HG02678 (cell line): ENCODE results near the gene CEACAM19.
"Not testable (repeated sequence)": the region's sequence is repeated elsewhere in the genome, so short reads cannot be mapped to it uniquely, and the experiment has no call there.

Experiments used
- ATAC-seq: cut with Tn5 transposase; IDR thresholded peaks from one replicate; pipeline ENCODE4 v1.9.1; 2021; ENCODE audit warnings: mild to moderate bottlenecking, moderate library complexity; ENCODE audit not compliant: unreplicated experiment

Gene CEACAM19

GRCh38 chr19:44671400-44671799 is at the start of gene CEACAM19:
Gene CEACAM19, plus strand, starts transcription at chr19:44671482. Its CDS starts 450 bp downstream, at chr19:44671932.
- no peak for ATAC-seq

GRCh38 chr19:44623080-44623479 is 48.2 kb upstream of the CEACAM19 start:
- no peak for ATAC-seq

- no peak for ATAC-seq
These were observed 47.7 kb upstream of the CEACAM19 start for GRCh38 chr19:44623626-44624025.

- no peak for ATAC-seq
These were observed 46.4 kb upstream of the CEACAM19 start for GRCh38 chr19:44624840-44625354.

- ATAC-seq = not testable (repeated sequence)
These were observed 45.6 kb upstream of the CEACAM19 start for GRCh38 chr19:44625637-44626036.

- ATAC-seq = no peak
These were observed 45.1 kb upstream of the CEACAM19 start for GRCh38 chr19:44626048-44626624.

- ATAC-seq = no peak
These were observed 43.7 kb upstream of the CEACAM19 start for GRCh38 chr19:44627631-44628030.

GRCh38 chr19:44628793-44629192 is 42.5 kb upstream of the CEACAM19 start:
- ATAC-seq = no peak

GRCh38 chr19:44631611-44632010 is 39.7 kb upstream of the CEACAM19 start:
- ATAC-seq = not testable (repeated sequence)

GRCh38 chr19:44634058-44634457 is 37.2 kb upstream of the CEACAM19 start:
- ATAC-seq = not testable (repeated sequence)

GRCh38 chr19:44634785-44635184 is 36.5 kb upstream of the CEACAM19 start:
- no peak for ATAC-seq

- no peak for ATAC-seq
These were observed 35.5 kb upstream of the CEACAM19 start for GRCh38 chr19:44635581-44636438.

- ATAC-seq = no peak
These were observed 34.6 kb upstream of the CEACAM19 start for GRCh38 chr19:44636439-44637389.

- ATAC-seq = no peak
These were observed 33.9 kb upstream of the CEACAM19 start for GRCh38 chr19:44637390-44637764.

GRCh38 chr19:44640518-44640917 is 30.8 kb upstream of the CEACAM19 start:
- no peak for ATAC-seq

- no peak for ATAC-seq
These were observed 29.6 kb upstream of the CEACAM19 start for GRCh38 chr19:44641501-44642265.

GRCh38 chr19:44642377-44642776 is 28.9 kb upstream of the CEACAM19 start:
- no peak for ATAC-seq

- no peak for ATAC-seq
These were observed 27.5 kb upstream of the CEACAM19 start, which contains the start of gene PVR for GRCh38 chr19:44643605-44644401. Gene PVR, plus strand, starts transcription at chr19:44643910. Its CDS starts 187 bp downstream, at chr19:44644097.

- no peak for ATAC-seq
These were observed 26.8 kb upstream of the CEACAM19 start for GRCh38 chr19:44644402-44645016.
